ENCODE data around the gene PPP3CA. TPM values are rescaled to one million over a fixed set of nuclear protein-coding genes. Genes with fewer than 3 reads are reported as not detected.

PPP3CA gene
- total and polyA plus RNA-seq, 9 donors, result 19.4 to 47.9 (median 37.9) TPM

- WGBS, 3 donors, result 96 to 100% (median 96%) methylated on average over 3 of the region's 3 CpGs
- Histone ChIP-seq H3K4me3 (no peak overlapping the region), H3K27me3 (no peaks in the 10 kb centered on the region), H3K4me1 (ENCODE audit: insufficient read depth) (peaks cover 2% of the 10 kb centered on the region), H3K36me3 (no peaks in the 10 kb centered on the region), H3K9me3 (no peaks in the 10 kb centered on the region), H3K27ac (no peak overlapping the region)
- intact Hi-C loops (cut with DNase I), result no loop called here
- no peak for DNase-seq
- TF ChIP-seq POLR2A (IDR thresholded peaks at IDR 0.05), result no peak
- no peak for TF ChIP-seq CTCF (IDR thresholded peaks at IDR 0.05)
- TF ChIP-seq EP300 (IDR thresholded peaks at IDR 0.05), result no peak
These were observed 194.8 kb downstream of the PPP3CA start for GRCh38 chr4:101152521-101152920.

GRCh38 chr4:101148551-101148950, 198.8 kb downstream of the PPP3CA start:
- Histone ChIP-seq H3K36me3 (no peaks in the 10 kb centered on the region), H3K9me3 (no peaks in the 10 kb centered on the region), H3K27me3 (no peaks in the 10 kb centered on the region), H3K4me1 (ENCODE audit: insufficient read depth) (no peaks in the 10 kb centered on the region), H3K4me3 (no peak overlapping the region), H3K27ac (no peak overlapping the region)
- TF ChIP-seq CTCF (IDR thresholded peaks at IDR 0.05), result no peak
- TF ChIP-seq EP300 (IDR thresholded peaks at IDR 0.05), result no peak
- no peak for TF ChIP-seq POLR2A (IDR thresholded peaks at IDR 0.05)
- DNase-seq, result no peak
- intact Hi-C loops (cut with DNase I), result no loop called here
- 90 to 94% (median 92%) methylated on average over 3 of the region's 3 CpGs for WGBS, 3 donors

- intact Hi-C loops (cut with DNase I), result no loop called here
- no peaks in the 10 kb centered on the region for H3K4me1 ChIP-seq (ENCODE audit: insufficient read depth)
- no peak for TF ChIP-seq POLR2A (IDR thresholded peaks at IDR 0.05)
- TF ChIP-seq EP300 (IDR thresholded peaks at IDR 0.05), result no peak
- TF ChIP-seq CTCF (IDR thresholded peaks at IDR 0.05), result no peak
- H3K36me3 ChIP-seq, result no peaks in the 10 kb centered on the region
- H3K4me3 ChIP-seq, result no peak overlapping the region
- H3K9me3 ChIP-seq, result no peaks in the 10 kb centered on the region
- H3K27me3 ChIP-seq, result no peaks in the 10 kb centered on the region
- no peak overlapping the region for H3K27ac ChIP-seq
- no peak for DNase-seq
These were observed 200.0 kb downstream of the PPP3CA start for GRCh38 chr4:101147283-101147682.

- TF ChIP-seq CTCF (IDR thresholded peaks at IDR 0.05), result no peak
- no peak for TF ChIP-seq EP300 (IDR thresholded peaks at IDR 0.05)
- TF ChIP-seq POLR2A (IDR thresholded peaks at IDR 0.05), result no peak
- no peak overlapping the region for H3K4me3 ChIP-seq
- H3K4me1 ChIP-seq (ENCODE audit: insufficient read depth), result no peaks in the 10 kb centered on the region
- H3K36me3 ChIP-seq, result no peaks in the 10 kb centered on the region
- no peak for DNase-seq
- intact Hi-C loops (cut with DNase I), result no loop called here
- H3K27ac ChIP-seq, result no peak overlapping the region
- no peaks in the 10 kb centered on the region for H3K27me3 ChIP-seq
- no peaks in the 10 kb centered on the region for H3K9me3 ChIP-seq
These were observed 202.3 kb downstream of the PPP3CA start for GRCh38 chr4:101145021-101145420.

DNA sequence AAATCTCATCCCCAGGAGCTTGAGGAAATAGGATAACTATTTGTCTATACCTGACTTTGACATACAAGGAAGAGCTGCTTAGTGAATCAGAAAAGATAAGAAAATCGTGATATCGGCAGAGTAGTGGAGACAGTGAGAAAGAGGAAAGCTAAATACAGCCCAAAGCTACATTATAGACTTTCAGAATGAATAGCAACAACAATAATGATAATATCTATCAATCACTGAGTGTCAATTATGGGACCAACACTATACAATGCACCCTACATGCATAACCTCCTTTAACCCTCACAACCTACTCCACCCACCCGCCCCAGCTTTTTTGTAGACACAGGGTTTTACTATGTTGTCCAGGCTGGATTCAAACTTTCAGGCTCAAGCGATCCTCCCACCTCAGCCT, 205.1 kb downstream of the PPP3CA start:
- intact Hi-C loops (cut with DNase I), result no loop called here
- Histone ChIP-seq H3K4me1 (ENCODE audit: insufficient read depth) (no peaks in the 10 kb centered on the region), H3K27me3 (no peaks in the 10 kb centered on the region), H3K9me3 (no peaks in the 10 kb centered on the region), H3K36me3 (no peaks in the 10 kb centered on the region), H3K27ac (no peak overlapping the region), H3K4me3 (no peak overlapping the region)
- 93 to 94% (median 93%) methylated on average over 4 of the region's 4 CpGs for WGBS, 3 donors
- TF ChIP-seq EP300 (IDR thresholded peaks at IDR 0.05) (no peak), CTCF (IDR thresholded peaks at IDR 0.05) (no peak), POLR2A (IDR thresholded peaks at IDR 0.05) (no peak)
- DNase-seq, result no peak
